ENCODE results near the gene CST4. TPM values are rescaled to one million over a fixed set of nuclear protein-coding genes. Genes with fewer than 3 reads are reported as not detected.
A peak's percentile ranks its signal among the peaks of the same experiment; 100 is the strongest.
"Not testable (repeated sequence)": the region's sequence is repeated elsewhere in the genome, so short reads cannot be mapped to it uniquely, and the experiment has no call there.

The CST4 gene
- total RNA-seq, 1 donor from 2014 or later, result not detected

DNA sequence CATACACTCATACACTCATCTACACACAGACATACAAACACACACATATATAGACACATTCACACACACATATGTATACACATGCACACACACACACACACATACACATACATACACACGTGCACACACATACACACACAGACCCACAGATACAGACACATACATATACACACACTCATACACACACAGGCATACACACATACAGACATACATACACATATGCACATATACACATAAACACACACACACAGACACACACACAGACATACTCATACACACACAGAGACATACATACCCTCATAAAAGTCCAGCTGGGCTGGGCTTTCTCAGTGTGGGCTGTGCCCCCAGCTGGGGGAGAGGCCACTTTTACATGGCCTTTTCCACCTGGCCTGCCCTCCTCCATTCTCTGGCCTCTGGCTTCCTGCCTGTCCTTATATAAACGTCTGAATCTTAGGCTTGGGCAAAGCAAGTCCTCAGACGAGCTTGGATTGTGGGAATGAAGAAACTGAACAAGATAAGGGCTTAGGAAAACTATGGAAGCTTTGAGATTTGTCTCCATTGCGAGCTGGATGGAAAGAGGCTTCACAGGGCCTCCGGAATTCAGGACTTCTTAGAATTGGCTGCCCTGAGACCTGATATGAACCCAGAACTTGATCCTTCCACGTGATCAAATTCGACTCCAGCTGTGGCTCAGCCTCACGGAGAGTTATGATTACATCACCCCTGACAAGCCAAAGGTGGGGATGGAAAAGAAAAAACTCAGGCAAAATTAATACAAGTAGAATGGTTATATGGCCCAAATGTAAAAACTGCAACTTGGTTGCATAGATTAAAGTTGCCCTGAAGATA is 28.6 kb downstream of the CST4 start:
- no peaks in the 10 kb centered on the region for H3K27me3 ChIP-seq (ENCODE audit: control insufficient read depth, insufficient read depth, low read length)
- TF ChIP-seq, protein P1, sequence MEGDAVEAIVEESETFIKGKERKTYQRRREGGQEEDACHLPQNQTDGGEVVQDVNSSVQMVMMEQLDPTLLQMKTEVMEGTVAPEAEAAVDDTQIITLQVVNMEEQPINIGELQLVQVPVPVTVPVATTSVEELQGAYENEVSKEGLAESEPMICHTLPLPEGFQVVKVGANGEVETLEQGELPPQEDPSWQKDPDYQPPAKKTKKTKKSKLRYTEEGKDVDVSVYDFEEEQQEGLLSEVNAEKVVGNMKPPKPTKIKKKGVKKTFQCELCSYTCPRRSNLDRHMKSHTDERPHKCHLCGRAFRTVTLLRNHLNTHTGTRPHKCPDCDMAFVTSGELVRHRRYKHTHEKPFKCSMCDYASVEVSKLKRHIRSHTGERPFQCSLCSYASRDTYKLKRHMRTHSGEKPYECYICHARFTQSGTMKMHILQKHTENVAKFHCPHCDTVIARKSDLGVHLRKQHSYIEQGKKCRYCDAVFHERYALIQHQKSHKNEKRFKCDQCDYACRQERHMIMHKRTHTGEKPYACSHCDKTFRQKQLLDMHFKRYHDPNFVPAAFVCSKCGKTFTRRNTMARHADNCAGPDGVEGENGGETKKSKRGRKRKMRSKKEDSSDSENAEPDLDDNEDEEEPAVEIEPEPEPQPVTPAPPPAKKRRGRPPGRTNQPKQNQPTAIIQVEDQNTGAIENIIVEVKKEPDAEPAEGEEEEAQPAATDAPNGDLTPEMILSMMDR (IDR thresholded peaks at IDR 0.05; ENCODE audit: insufficient read depth, low read length, poor library complexity, severe bottlenecking), result no peak

DNA sequence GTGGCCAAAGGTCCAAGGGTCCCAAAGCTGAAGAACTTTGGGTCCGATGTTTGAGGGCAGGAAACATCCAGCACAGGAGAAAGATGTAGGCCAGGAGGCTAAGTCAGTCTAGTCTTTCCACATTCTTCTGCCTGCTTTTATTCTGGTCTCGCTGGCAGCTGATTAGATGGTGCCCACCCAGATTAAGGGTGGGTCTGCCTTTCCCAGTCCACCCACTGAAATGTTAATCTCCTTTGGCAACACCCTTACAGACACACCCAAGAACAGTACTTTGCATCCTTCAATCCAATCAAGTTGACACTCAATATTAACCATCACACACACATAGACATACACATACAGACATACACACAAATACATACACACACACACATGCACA is 29.2 kb downstream of the CST4 start:
- H3K36me3 ChIP-seq (ENCODE audit: control insufficient read depth, insufficient read depth, low read length), result not testable (repeated sequence)

More for the DNA sequence above, 28.6 kb downstream of the CST4 start:
- DNase-seq (ENCODE audit: low read depth), result no peak
- Histone ChIP-seq H3K4me3 (ENCODE audit: low read depth, low read length) (no peak overlapping the region), H3K36me3 (ENCODE audit: control insufficient read depth, insufficient read depth, low read length) (no peaks in the 10 kb centered on the region)

GRCh38 chr20:23658989-23659609 is 29.7 kb downstream of the CST4 start:
- TF ChIP-seq, protein P1 (IDR thresholded peaks at IDR 0.05; ENCODE audit: insufficient read depth, low read length, poor library complexity, severe bottlenecking), result no peak
- no peaks in the 10 kb centered on the region for H3K27me3 ChIP-seq (ENCODE audit: control insufficient read depth, insufficient read depth, low read length)
- H3K36me3 ChIP-seq (ENCODE audit: control insufficient read depth, insufficient read depth, low read length), result no peaks in the 10 kb centered on the region
- peak; percentile 59 for DNase-seq (ENCODE audit: low read depth)
- no peak overlapping the region for H3K4me3 ChIP-seq (ENCODE audit: low read depth, low read length)

More for the DNA sequence above, 29.2 kb downstream of the CST4 start:
- not testable (repeated sequence) for H3K27me3 ChIP-seq (ENCODE audit: control insufficient read depth, insufficient read depth, low read length); DNase-seq (ENCODE audit: low read depth); H3K4me3 ChIP-seq (ENCODE audit: low read depth, low read length)

DNA sequence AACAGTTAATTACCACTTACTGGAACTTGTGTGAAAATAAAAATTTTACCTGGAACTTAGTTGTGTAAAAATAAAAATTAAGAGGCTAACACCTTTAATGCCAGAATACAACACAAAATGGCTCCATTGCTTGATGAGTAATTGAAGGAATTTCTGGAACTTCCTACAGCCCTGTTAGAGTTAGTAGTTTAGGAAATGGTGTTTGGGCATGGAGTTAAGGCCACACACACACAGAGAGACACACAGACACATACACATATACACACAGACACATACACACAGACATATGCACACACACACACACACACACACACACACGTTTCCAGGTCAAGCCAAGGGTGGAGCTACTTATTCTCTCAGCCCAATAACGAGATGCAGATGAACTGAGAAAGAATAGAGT is 30.5 kb downstream of the CST4 start:
- H3K36me3 ChIP-seq (ENCODE audit: control insufficient read depth, insufficient read depth, low read length), result no peaks in the 10 kb centered on the region

DNA sequence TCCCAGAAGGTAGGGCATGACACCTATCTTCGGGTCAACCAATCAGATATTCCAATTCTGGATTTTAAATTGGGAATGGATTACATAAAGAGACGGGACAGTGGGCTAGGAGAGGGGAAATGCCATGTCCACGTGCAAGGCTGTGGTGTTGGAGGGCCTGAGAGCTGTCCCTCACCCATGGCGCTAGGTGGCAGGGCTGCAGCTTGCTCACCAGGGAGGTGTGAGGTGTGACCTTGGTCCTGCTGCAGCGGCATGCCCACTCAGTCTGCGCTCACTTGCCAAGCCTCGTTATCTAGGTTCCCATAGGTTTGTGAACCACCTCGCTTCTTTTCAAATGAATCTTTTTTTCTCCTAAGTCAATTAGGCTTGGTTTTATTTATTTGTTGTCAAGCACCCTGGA is 31.6 kb downstream of the CST4 start:
- no peaks in the 10 kb centered on the region for H3K27me3 ChIP-seq (ENCODE audit: control insufficient read depth, insufficient read depth, low read length)
- no peak for DNase-seq (ENCODE audit: low read depth)
- TF ChIP-seq, protein P1 (IDR thresholded peaks at IDR 0.05; ENCODE audit: insufficient read depth, low read length, poor library complexity, severe bottlenecking), result no peak
- no peaks in the 10 kb centered on the region for H3K36me3 ChIP-seq (ENCODE audit: control insufficient read depth, insufficient read depth, low read length)
- H3K4me3 ChIP-seq (ENCODE audit: low read depth, low read length), result no peak overlapping the region

More for the DNA sequence above, 30.5 kb downstream of the CST4 start:
- Histone ChIP-seq H3K4me3 (ENCODE audit: low read depth, low read length) (no peak overlapping the region), H3K27me3 (ENCODE audit: control insufficient read depth, insufficient read depth, low read length) (no peaks in the 10 kb centered on the region)
- TF ChIP-seq, protein P1 (IDR thresholded peaks at IDR 0.05; ENCODE audit: insufficient read depth, low read length, poor library complexity, severe bottlenecking), result no peak
- DNase-seq (ENCODE audit: low read depth), result no peak

DNA sequence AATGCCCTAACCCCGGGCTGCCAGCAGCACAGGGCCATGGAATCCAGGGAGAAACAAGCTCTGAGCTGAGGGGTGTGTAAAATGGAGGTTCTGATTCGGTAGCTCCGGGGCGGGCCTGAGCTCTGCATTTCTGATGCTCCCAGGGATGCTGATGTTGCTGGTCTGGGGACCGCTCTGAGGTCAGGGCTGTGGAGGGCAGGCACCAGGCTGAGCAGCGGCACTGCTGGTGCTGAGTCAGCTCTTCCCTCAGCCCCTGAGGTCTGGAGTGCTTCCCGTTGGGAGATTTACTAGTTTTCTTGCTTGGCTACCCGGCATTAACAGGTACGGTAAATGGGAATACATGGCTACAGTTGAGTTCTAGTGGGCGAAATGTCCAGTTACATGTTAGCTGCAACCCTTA is 32.5 kb downstream of the CST4 start:
- Histone ChIP-seq H3K27me3 (ENCODE audit: control insufficient read depth, insufficient read depth, low read length) (no peaks in the 10 kb centered on the region), H3K36me3 (ENCODE audit: control insufficient read depth, insufficient read depth, low read length) (no peaks in the 10 kb centered on the region), H3K4me3 (ENCODE audit: low read depth, low read length) (no peak overlapping the region)
- TF ChIP-seq, protein P1 (IDR thresholded peaks at IDR 0.05; ENCODE audit: insufficient read depth, low read length, poor library complexity, severe bottlenecking), result no peak
- no peak for DNase-seq (ENCODE audit: low read depth)
